ENCODE results near the gene ENAM. TPM values are rescaled to one million over a fixed set of nuclear protein-coding genes. Genes with fewer than 3 reads are reported as not detected.
A peak's percentile ranks its signal among the peaks of the same experiment; 100 is the strongest.
"Not testable (repeated sequence)": the region's sequence is repeated elsewhere in the genome, so short reads cannot be mapped to it uniquely, and the experiment has no call there.

The ENAM gene
- total RNA-seq, 4 donors from 2014 or later = 0.20 to 9.2 (median 2.8) TPM

GRCh38 chr4:70688795-70689231, 60.3 kb downstream of the ENAM start:
- ATAC-seq (peak; percentile 10 to 14), DNase-seq (no peak)
- intact Hi-C loops (cut with DNase I; ENCODE audit: low total_unique reads) = loop anchor here (1.0 to 5.0 kb wide), 7 partner anchors 16 to 304 kb away; partner anchors contain the start of genes DCK, GRSF1 and MOB1B
- H3K36me3 ChIP-seq = peaks cover 0 to 9% of the 10 kb centered on the region in 2 donors
- H3K4me3 ChIP-seq = peak overlapping the region; percentile 82 to 93 (median 90)
- in situ Hi-C loops (cut with MboI; ENCODE audit: low sequenced_read_pairs in 4 of 4) = loop anchor here in 1 of 4 donors (25.0 kb wide), 1 partner anchor 298 kb away; the partner anchor contains the start of gene DCK
- no peaks in the 10 kb centered on the region for H3K9me3 ChIP-seq
- H3K4me1 ChIP-seq = peaks cover 27 to 37% of the 10 kb centered on the region in 2 donors
- H3K27ac ChIP-seq = peak overlapping the region; percentile 90 to 96 (median 94)
- TF ChIP-seq CTCF (IDR thresholded peaks at IDR 0.05 in 4 of 5, conservative IDR thresholded peaks at IDR 0.05 in 1 of 5) = no peak
- no peak for TF ChIP-seq POLR2A (IDR thresholded peaks at IDR 0.05)
- H3K27me3 ChIP-seq = no peaks in the 10 kb centered on the region

GRCh38 chr4:70691661-70692060, 63.1 kb downstream of the ENAM start:
- H3K27me3 ChIP-seq = no peaks in the 10 kb centered on the region
- ATAC-seq = no peak
- DNase-seq = no peak
- no peak overlapping the region for H3K4me3 ChIP-seq
- intact Hi-C loops (cut with DNase I; ENCODE audit: low total_unique reads) = no loop called here
- H3K36me3 ChIP-seq = peaks cover 0 to 9% of the 10 kb centered on the region in 2 donors
- in situ Hi-C loops (cut with MboI; ENCODE audit: low sequenced_read_pairs in 4 of 4) = loop anchor here in 1 of 4 donors (25.0 kb wide), 1 partner anchor 296 kb away; the partner anchor contains the start of gene DCK
- peaks cover 27 to 37% of the 10 kb centered on the region in 2 donors for H3K4me1 ChIP-seq
- TF ChIP-seq POLR2A (IDR thresholded peaks at IDR 0.05) (no peak), CTCF (IDR thresholded peaks at IDR 0.05 in 4 of 5, conservative IDR thresholded peaks at IDR 0.05 in 1 of 5) (no peak)
- H3K27ac ChIP-seq = no peak overlapping the region
- no peaks in the 10 kb centered on the region for H3K9me3 ChIP-seq

- H3K27ac ChIP-seq; ATAC-seq; H3K9me3 ChIP-seq; intact Hi-C loops (cut with DNase I; ENCODE audit: low total_unique reads); H3K27me3 ChIP-seq; H3K36me3 ChIP-seq; DNase-seq; H3K4me3 ChIP-seq: not testable (repeated sequence)
- in situ Hi-C loops (cut with MboI; ENCODE audit: low sequenced_read_pairs in 4 of 4) = loop anchor here in 1 of 4 donors (25.0 kb wide), 1 partner anchor 293 kb away; the partner anchor contains the start of gene DCK
- peaks cover 16 to 25% of the 10 kb centered on the region in 2 donors for H3K4me1 ChIP-seq
These were observed 66.1 kb downstream of the ENAM start for GRCh38 chr4:70694633-70695032.

Other genes starting within 250 kb of the ENAM start
- not detected for gene SMR3B, start 245.6 kb upstream of the ENAM start, total RNA-seq
- gene OPRPN, start 230.8 kb upstream of the ENAM start, total RNA-seq = not detected
- not detected for gene MUC7, start 156.5 kb upstream of the ENAM start, total RNA-seq
- gene AMTN, start 110.2 kb upstream of the ENAM start, total RNA-seq = not detected
- gene AMBN, start 36.5 kb upstream of the ENAM start, total RNA-seq = not detected
- gene JCHAIN, start 37.8 kb downstream of the ENAM start, total RNA-seq = 1 to 10 TPM in 1 of 4 donors, under 1 TPM in 2, not detected in 1; 0.55 to 3.9 (median 0.60) TPM
- gene UTP3, start 59.8 kb downstream of the ENAM start, total RNA-seq = 10 to 100 TPM in 3 of 4 donors, 1 to 10 TPM in 1; 6.3 to 13.0 (median 11.8) TPM
- 10 to 100 TPM; 30.9 to 41.8 (median 37.2) TPM for gene RUFY3, start 93.2 kb downstream of the ENAM start, total RNA-seq
- 100 to 1,000 TPM; 121 to 158 (median 140) TPM for gene GRSF1, start 211.1 kb downstream of the ENAM start, total RNA-seq